Loucy (cell line): Measurements from ENCODE around the gene KLHL14.

Experiments used
- H2AFZ ChIP-seq: fragments of 200-600 bp; sonication (generic); 2 replicates; pipeline ENCODE4 v1.6.0; 2016; ENCODE audit warnings: antibody characterized with exemption, mild to moderate bottlenecking, low read length, moderate library complexity
- H3F3A ChIP-seq: fragments of 200-600 bp; 2 replicates; pipeline ENCODE4 v1.6.0; 2016; ENCODE audit warnings: antibody characterized with exemption, low read depth, mild to moderate bottlenecking
- H3K27me3 ChIP-seq: fragments of 200-600 bp; sonication (generic); 2 replicates; pipeline ENCODE4 v1.6.1; 2014; ENCODE audit warnings: low read length, mild to moderate bottlenecking; ENCODE audit not compliant: insufficient read depth, poor library complexity, severe bottlenecking
- H3K36me3 ChIP-seq: fragments of 200-600 bp; sonication (generic); 2 replicates; pipeline ENCODE4 v1.6.1; 2016; ENCODE audit warnings: low read length; ENCODE audit not compliant: insufficient read depth
- H3K4me1 ChIP-seq: fragments of 200-600 bp; sonication (generic); 2 replicates; pipeline ENCODE4 v1.5.1; 2014; ENCODE audit warnings: low read length, mild to moderate bottlenecking; ENCODE audit not compliant: insufficient read depth, poor library complexity, severe bottlenecking
- H3K4me2 ChIP-seq: fragments of 200-600 bp; sonication (generic); 2 replicates; pipeline ENCODE4 v1.6.0; 2014; ENCODE audit warnings: antibody characterized with exemption, low read length, low read depth, mild to moderate bottlenecking; ENCODE audit not compliant: poor library complexity, severe bottlenecking
- H3K4me3 ChIP-seq: fragments of 200-600 bp; sonication (generic); 2 replicates; pipeline ENCODE4 v1.5.1; 2014; ENCODE audit warnings: low read length, mild to moderate bottlenecking, mixed read lengths; ENCODE audit not compliant: poor library complexity, severe bottlenecking
- H3K79me2 ChIP-seq: fragments of 200-600 bp; sonication (generic); 2 replicates; pipeline ENCODE4 v1.6.1; 2014; ENCODE audit warnings: low read length; ENCODE audit not compliant: insufficient read depth
- H3K9ac ChIP-seq: fragments of 200-600 bp; sonication (generic); 2 replicates; pipeline ENCODE4 v1.6.0; 2014; ENCODE audit warnings: mild to moderate bottlenecking, low read depth, low read length, moderate library complexity; ENCODE audit not compliant: poor library complexity, severe bottlenecking
- H3K9me2 ChIP-seq: fragments of 200-600 bp; sonication (generic); replicated peaks from 2 replicates; pipeline ENCODE4 v1.6.1; 2016; ENCODE audit warnings: low read depth, low read length, mixed read lengths
- H3K9me3 ChIP-seq: fragments of 200-600 bp; sonication (generic); 2 replicates; pipeline ENCODE4 v1.6.1; 2014; ENCODE audit warnings: mild to moderate bottlenecking, antibody characterized with exemption, low read length, low read depth; ENCODE audit not compliant: insufficient read depth
- H4K20me1 ChIP-seq: fragments of 200-600 bp; sonication (generic); 2 replicates; pipeline ENCODE4 v1.6.0; 2014; ENCODE audit warnings: antibody characterized with exemption, low read length, mild to moderate bottlenecking; ENCODE audit not compliant: insufficient read depth, poor library complexity, severe bottlenecking
- CTCF ChIP-seq: fragments of 200-600 bp; sonication (generic); conservative IDR thresholded peaks from 2 replicates; pipeline ENCODE4 v1.5.1; 2014; ENCODE audit warnings: mild to moderate bottlenecking, antibody characterized with exemption, low read length
- EZH2phosphoT487 ChIP-seq: fragments of 200-600 bp; IDR thresholded peaks from 2 replicates; pipeline ENCODE4 v1.6.1; 2018; ENCODE audit warnings: antibody characterized with exemption, mild to moderate bottlenecking, moderate library complexity, borderline replicate concordance

Gene KLHL14

DNA sequence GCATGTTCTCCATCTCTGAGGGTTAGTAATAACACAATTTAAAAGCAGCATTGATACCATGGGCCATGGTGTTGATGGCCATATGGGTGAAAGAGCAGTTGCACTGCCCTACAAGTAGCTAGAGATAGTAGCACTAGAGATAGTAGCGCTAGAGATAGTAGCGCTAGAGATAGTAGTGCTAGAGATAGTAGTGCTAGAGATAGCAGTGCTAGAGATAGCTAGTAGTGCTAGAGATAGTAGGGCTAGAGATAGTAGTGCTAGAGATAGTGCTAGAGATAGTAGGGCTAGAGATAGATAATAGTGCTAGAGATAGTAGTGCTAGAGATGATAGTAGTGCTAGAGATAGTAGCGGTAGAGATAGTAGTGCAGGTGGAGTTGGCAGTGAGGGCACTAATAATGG is 39.5 kb upstream of the KLHL14 start:
- Histone ChIP-seq H3K36me3 (no peaks in the 10 kb centered on the region), H3F3A (no peaks in the 10 kb centered on the region), H3K9me3 (no peaks in the 10 kb centered on the region), H3K27me3 (no peaks in the 10 kb centered on the region), H4K20me1 (no peaks in the 10 kb centered on the region), H3K79me2 (no peaks in the 10 kb centered on the region), H3K4me1 (no peaks in the 10 kb centered on the region), H2AFZ (no peak overlapping the region), H3K4me3 (no peak overlapping the region), H3K9ac (no peak overlapping the region), H3K4me2 (no peak overlapping the region), H3K9me2 (no peaks in the 10 kb centered on the region)
- no peak for TF ChIP-seq CTCF
- no peak for TF ChIP-seq EZH2phosphoT487

GRCh38 chr18:32810314-32810713 is 37.5 kb upstream of the KLHL14 start:
- Histone ChIP-seq H3K9me3 (no peaks in the 10 kb centered on the region), H3F3A (no peaks in the 10 kb centered on the region), H3K4me1 (no peaks in the 10 kb centered on the region), H3K9me2 (no peaks in the 10 kb centered on the region), H2AFZ (no peak overlapping the region), H3K79me2 (no peaks in the 10 kb centered on the region), H3K4me2 (no peak overlapping the region), H3K27me3 (no peaks in the 10 kb centered on the region), H4K20me1 (no peaks in the 10 kb centered on the region), H3K4me3 (no peak overlapping the region), H3K36me3 (no peaks in the 10 kb centered on the region), H3K9ac (no peak overlapping the region)
- TF ChIP-seq CTCF (no peak), EZH2phosphoT487 (no peak)

DNA sequence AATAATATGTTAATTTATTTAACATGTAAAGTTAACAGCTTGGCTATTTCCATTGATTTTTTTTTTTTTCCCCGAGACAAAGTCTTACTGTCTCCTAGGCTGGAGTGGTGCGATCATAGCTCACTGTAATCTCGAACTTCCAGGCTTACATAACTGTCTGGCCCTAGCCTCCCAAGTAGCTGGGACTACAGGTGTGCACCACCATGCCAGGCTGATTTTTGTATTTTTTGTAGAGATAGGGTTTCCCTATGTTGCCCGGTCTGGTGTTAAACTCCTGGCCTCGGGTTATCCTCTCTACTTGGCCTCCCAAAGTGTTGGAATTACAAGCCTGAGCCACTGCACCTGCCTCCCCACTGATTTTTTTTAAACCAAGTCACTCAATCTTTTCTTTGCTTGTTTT is 32.5 kb upstream of the KLHL14 start:
- H3K36me3 ChIP-seq = no peaks in the 10 kb centered on the region
- H3K9me3 ChIP-seq = no peaks in the 10 kb centered on the region
- H3K4me2 ChIP-seq = no peak overlapping the region
- H3K9ac ChIP-seq = no peak overlapping the region
- H3K27me3 ChIP-seq = no peaks in the 10 kb centered on the region
- H3K4me1 ChIP-seq = no peaks in the 10 kb centered on the region
- H3K9me2 ChIP-seq = no peaks in the 10 kb centered on the region
- H4K20me1 ChIP-seq = no peaks in the 10 kb centered on the region
- TF ChIP-seq EZH2phosphoT487 = no peak
- no peak for TF ChIP-seq CTCF
- no peaks in the 10 kb centered on the region for H3K79me2 ChIP-seq
- H3K4me3 ChIP-seq = no peak overlapping the region
- H3F3A ChIP-seq = no peaks in the 10 kb centered on the region
- no peak overlapping the region for H2AFZ ChIP-seq
